ENCODE data around the gene NUP58. TPM values are rescaled to one million over a fixed set of nuclear protein-coding genes. Genes with fewer than 3 reads are reported as not detected.

The NUP58 gene
- total RNA-seq, 4 donors from 2014 or later, result 35.8 to 68.0 (median 52.6) TPM

GRCh38 chr13:25268561-25268960 lies 32.9 kb upstream of the NUP58 start:
- no peak for DNase-seq (ENCODE audit: low spot score)
- ATAC-seq (ENCODE audit: low FRiP score), result no peak
- no peak for TF ChIP-seq CTCF (IDR thresholded peaks at IDR 0.05)

GRCh38 chr13:25276748-25277147 lies 24.7 kb upstream of the NUP58 start:
- no peak for TF ChIP-seq CTCF (IDR thresholded peaks at IDR 0.05)
- DNase-seq (ENCODE audit: low spot score), result no peak
- no peak for ATAC-seq (ENCODE audit: low FRiP score)

- DNase-seq (ENCODE audit: low spot score) (no peak), ATAC-seq (ENCODE audit: low FRiP score) (no peak)
- no peak for TF ChIP-seq CTCF (IDR thresholded peaks at IDR 0.05)
Observed at GRCh38 chr13:25280396-25280795, 21.0 kb upstream of the NUP58 start.

- ATAC-seq (ENCODE audit: low FRiP score) (no peak), DNase-seq (ENCODE audit: low spot score) (no peak)
- TF ChIP-seq CTCF (IDR thresholded peaks at IDR 0.05), result no peak
Observed at GRCh38 chr13:25281193-25281934, 20.1 kb upstream of the NUP58 start.

- no peak for TF ChIP-seq CTCF (IDR thresholded peaks at IDR 0.05)
Observed at GRCh38 chr13:25281935-25282332, 19.5 kb upstream of the NUP58 start.

GRCh38 chr13:25286308-25286968 lies 15.0 kb upstream of the NUP58 start:
- TF ChIP-seq CTCF (IDR thresholded peaks at IDR 0.05), result no peak
- no peak for ATAC-seq (ENCODE audit: low FRiP score)
- no peak for DNase-seq (ENCODE audit: low spot score)

More at GRCh38 chr13:25281935-25282332, 19.5 kb upstream of the NUP58 start:
- DNase-seq (ENCODE audit: low spot score), result no peak
- no peak for ATAC-seq (ENCODE audit: low FRiP score)

All from omental fat pad (tissue), 4 donors.